IMR-90 (cell line): ENCODE data around the gene IL1F10. TPM values are rescaled to one million over a fixed set of nuclear protein-coding genes. Genes with fewer than 3 reads are reported as not detected.

Experiments
- ATAC-seq: fragments of 200-7000 bp; cut with Tn5 transposase; 2 replicates; pipeline ENCODE4 v1.9.1; 2020; ENCODE audit warnings: low read depth, mild to moderate bottlenecking, moderate library complexity
- BruUV-seq: library from RNA; stranded (reverse); fragments of 400-500 nt; replicated peaks from 2 replicates; lab custom pipeline; 2021; lab: Mats Ljungman, UMichigan
- CTCF ChIA-PET: fragments of 300-600 bp; formaldehyde crosslinking; extraction: SDS; loops from one replicate; lab custom pipeline; 2021; ENCODE audit warnings: antibody characterized with exemption; lab: Yijun Ruan, JAX
- POLR2A ChIA-PET: fragments of 300-600 bp; sonication (Branson Sonifier 250); formaldehyde crosslinking; loops from one replicate; lab custom pipeline; 2022; ENCODE audit warnings: antibody characterized with exemption; ENCODE audit not compliant: unreplicated experiment; lab: Charles Lee
- DNase-seq: peaks from one replicate; pipeline ENCODE4 v3.0.0; 2013
- H2AFZ ChIP-seq: replicated peaks from 2 replicates; pipeline ENCODE3; 2013; ENCODE audit warnings: low read length, mild to moderate bottlenecking; ENCODE audit not compliant: poor library complexity
- H2AK5ac ChIP-seq: 2 replicates; pipeline ENCODE4 v1.6.1; 2013; ENCODE audit warnings: low read depth, low read length, inconsistent platforms
- H2AK9ac ChIP-seq: replicated peaks from 2 replicates; pipeline ENCODE3; 2013; ENCODE audit warnings: mild to moderate bottlenecking, low read depth, low read length, moderate library complexity; ENCODE audit not compliant: poor library complexity
- H2BK120ac ChIP-seq: 2 replicates; pipeline ENCODE4 v1.6.1; 2013; ENCODE audit warnings: low read depth, low read length, inconsistent platforms
- H2BK15ac ChIP-seq: 3 replicates; pipeline ENCODE4 v1.6.1; 2013; ENCODE audit warnings: low read depth, low read length, inconsistent platforms
- H2BK20ac ChIP-seq: 2 replicates; pipeline ENCODE4 v1.6.1; 2013; ENCODE audit warnings: low read depth, mild to moderate bottlenecking, inconsistent platforms, low read length, moderate library complexity
- H2BK5ac ChIP-seq: 2 replicates; pipeline ENCODE4 v1.6.1; 2013; ENCODE audit warnings: mild to moderate bottlenecking, low read depth, low read length, inconsistent platforms; ENCODE audit not compliant: poor library complexity, severe bottlenecking
- H3K14ac ChIP-seq: replicated peaks from 2 replicates; pipeline ENCODE4 v1.6.1; 2013; ENCODE audit warnings: low read depth, low read length, inconsistent platforms
- H3K18ac ChIP-seq: 2 replicates; pipeline ENCODE4 v1.6.1; 2013; ENCODE audit warnings: low read depth, low read length, control low read depth
- H3K23ac ChIP-seq: 2 replicates; pipeline ENCODE4 v1.6.1; 2013; ENCODE audit warnings: low read depth, low read length, inconsistent platforms
- H3K27ac ChIP-seq: 2 replicates; pipeline ENCODE4 v1.5.1; 2013; ENCODE audit warnings: mild to moderate bottlenecking, control low read depth, low read length; ENCODE audit not compliant: insufficient read depth
- H3K27me3 ChIP-seq: 2 replicates; pipeline ENCODE4 v1.6.1; 2013; ENCODE audit warnings: low read length; ENCODE audit not compliant: control insufficient read depth, insufficient read depth
- H3K36me3 ChIP-seq: 2 replicates; pipeline ENCODE4 v1.6.1; 2013; ENCODE audit warnings: low read length, mixed read lengths; ENCODE audit not compliant: control insufficient read depth, insufficient read depth
- H3K4ac ChIP-seq: 2 replicates; pipeline ENCODE4 v1.6.1; 2013; ENCODE audit warnings: low read depth, low read length, inconsistent platforms
- H3K4me1 ChIP-seq: 2 replicates; pipeline ENCODE4 v1.6.1; 2013; ENCODE audit warnings: low read length, mixed read lengths; ENCODE audit not compliant: control insufficient read depth, insufficient read depth
- H3K4me2 ChIP-seq: 2 replicates; pipeline ENCODE4 v1.6.1; 2013; ENCODE audit warnings: low read depth, mild to moderate bottlenecking, control low read depth, low read length, moderate library complexity
- H3K4me3 ChIP-seq: 2 replicates; pipeline ENCODE4 v1.5.1; 2013; ENCODE audit warnings: low read depth, mild to moderate bottlenecking, control low read depth, low read length, moderate library complexity; ENCODE audit not compliant: insufficient read depth
- H3K56ac ChIP-seq: 2 replicates; pipeline ENCODE4 v1.6.1; 2013; ENCODE audit warnings: low read length, inconsistent platforms; ENCODE audit not compliant: insufficient read depth; ENCODE audit errors: extremely low read depth
- H3K79me1 ChIP-seq, 2 experiments: 2 replicates each; pipeline ENCODE4 v1.6.1; 2013; ENCODE audit warnings: low read length in 2 of 2, inconsistent platforms in 1 of 2, low read depth in 1 of 2
- H3K9ac ChIP-seq: 2 replicates; pipeline ENCODE4 v1.6.1; 2013; ENCODE audit warnings: low read depth, low read length, control low read depth
- H3K9me1 ChIP-seq: 2 replicates; pipeline ENCODE4 v1.6.1; 2013; ENCODE audit warnings: low read length, inconsistent platforms; ENCODE audit not compliant: insufficient read depth
- H3K9me3 ChIP-seq: 2 replicates; pipeline ENCODE4 v1.6.1; 2013; ENCODE audit warnings: low read length; ENCODE audit not compliant: control insufficient read depth, insufficient read depth
- H4K20me1 ChIP-seq: 2 replicates; pipeline ENCODE4 v1.6.1; 2013; ENCODE audit warnings: low read length, inconsistent platforms; ENCODE audit not compliant: insufficient read depth
- H4K5ac ChIP-seq: 2 replicates; pipeline ENCODE4 v1.6.1; 2013; ENCODE audit warnings: mild to moderate bottlenecking, low read depth, low read length, control low read depth
- H4K8ac ChIP-seq, 2 experiments: 2 replicates each; pipeline ENCODE4 v1.6.1; 2013; ENCODE audit warnings: low read depth in 2 of 2, low read length in 2 of 2, control low read depth in 1 of 2, inconsistent platforms in 1 of 2
- H4K91ac ChIP-seq: 2 replicates; pipeline ENCODE4 v1.6.1; 2013; ENCODE audit warnings: low read depth, low read length, inconsistent platforms; ENCODE audit not compliant: insufficient read depth
- RAD21 ChIP-seq: IDR thresholded peaks from 2 replicates; pipeline ENCODE4 v1.6.1; 2012; ENCODE audit warnings: low read length, improper control_type of control experiment
- WGBS, 2 experiments: methylation state at CpG; one replicate each; pipeline versions ENCODE4 v1.1.5 to v1.1.7; 2013; ENCODE audit warnings: missing lambda C conversion rate in 2 of 2; ENCODE audit not compliant: insufficient read length in 1 of 2; ENCODE audit errors: extremely low coverage in 2 of 2; 5-methylcytosine and 5-hydroxymethylcytosine counted together
- dilution Hi-C: fragments of 300-500 bp; cut with HindIII; formaldehyde crosslinking; loops from one replicate; pipeline ENCODE4 v1.14.3; 2018; ENCODE audit warnings: low sequenced_read_pairs; ENCODE audit not compliant: unreplicated experiment
- in situ Hi-C: fragments of 300-500 bp; cut with MboI; formaldehyde crosslinking; loops from 3 replicates; pipeline ENCODE4 v1.14.3; 2019; ENCODE audit warnings: low sequenced_read_pairs, inconsistent platforms, mixed read lengths
- intact Hi-C: fragments of 100-400 bp; cut with micrococcal nuclease; formaldehyde crosslinking; loops from 2 replicates; pipeline ENCODE4 v1.10.0; 2022
- polyA plus RNA-seq, 3 experiments: library from polyadenylated mRNA; depleted of rRNA; stranded (reverse); fragments of >200 nt; gene quantifications; 2 replicates each; pipeline ENCODE4 v1.2.3, GENCODE V29; 2012; ENCODE audit warnings: low replicate concordance in 1 of 3
- total RNA-seq: library from RNA; depleted of rRNA; stranded (reverse); fragments of >200 nt; gene quantifications from 2 replicates; pipeline ENCODE4 v1.2.3, GENCODE V29; 2012

IL1F10 gene
- total and polyA plus RNA-seq, 2 of the 4 experiments (the other 2 are of a cell fraction), result not detected

GRCh38 chr2:113068706-113069485 lies 1.1 kb downstream of the IL1F10 start:
- no peak overlapping the region for H2BK15ac ChIP-seq
- in situ Hi-C loops (no loop called here), intact Hi-C loops (no loop called here), dilution Hi-C loops (no loop called here)
- H2BK5ac ChIP-seq, result no peak overlapping the region
- H2BK120ac ChIP-seq, result no peak overlapping the region
- no peaks in the 10 kb centered on the region for H3K79me1 ChIP-seq
- no peak overlapping the region for H3K4ac ChIP-seq
- no peaks in the 10 kb centered on the region for H3K4me1 ChIP-seq
- no peak for DNase-seq
- no peak overlapping the region for H2BK20ac ChIP-seq
- no peak overlapping the region for H2AK9ac ChIP-seq
- peaks cover 6% of the 10 kb centered on the region for H3K27me3 ChIP-seq
- H4K20me1 ChIP-seq, result no peaks in the 10 kb centered on the region
- H3K36me3 ChIP-seq, result no peaks in the 10 kb centered on the region
- no peak overlapping the region for H3K56ac ChIP-seq
- no peak overlapping the region for H3K14ac ChIP-seq
- no peak for TF ChIP-seq RAD21
- no TSS peak for BruUV-seq
- no peak overlapping the region for H2AFZ ChIP-seq
- H3K9ac ChIP-seq, result no peak overlapping the region
- no CpG with 5 or more reads among the region's 5 CpGs for WGBS, 2 experiments
- ChIA-PET CTCF (no interaction called here), POLR2A (no interaction called here)
- H3K27ac ChIP-seq, result no peak overlapping the region
- H4K5ac ChIP-seq, result no peak overlapping the region
- no peak overlapping the region for H4K91ac ChIP-seq
- H3K9me3 ChIP-seq, result no peaks in the 10 kb centered on the region
- no peak for ATAC-seq
- H3K23ac ChIP-seq, result no peak overlapping the region
- no peak overlapping the region for H3K18ac ChIP-seq
- no peak overlapping the region for H3K4me3 ChIP-seq
- H4K8ac ChIP-seq, result no peak overlapping the region
- H2AK5ac ChIP-seq, result no peak overlapping the region
- no peaks in the 10 kb centered on the region for H3K9me1 ChIP-seq
- no peak overlapping the region for H3K4me2 ChIP-seq
